ENCODE data around the gene LRRC8E.

The LRRC8E gene

GRCh38 chr19:7933828-7934725 lies 45.8 kb downstream of the LRRC8E start:
- DNase-seq = no peak

- DNase-seq = no peak
Observed at GRCh38 chr19:7934766-7935165, 46.5 kb downstream of the LRRC8E start.

- DNase-seq = no peak
Observed at GRCh38 chr19:7940841-7941240, 52.5 kb downstream of the LRRC8E start.

GRCh38 chr19:7941895-7942596 lies 53.7 kb downstream of the LRRC8E start:
- no peak for DNase-seq

- no peak for DNase-seq
Observed at GRCh38 chr19:7942981-7943443, 54.7 kb downstream of the LRRC8E start.

- peak; percentile 100 for DNase-seq
Observed at GRCh38 chr19:7943444-7944176, 55.3 kb downstream of the LRRC8E start, which contains the start of gene TIMM44. Gene TIMM44, minus strand, starts transcription at chr19:7943666. Its CDS starts 15 bp downstream, at chr19:7943651.

- DNase-seq = peak; percentile 89
Observed at GRCh38 chr19:7944177-7944761, 56.0 kb downstream of the LRRC8E start.

GRCh38 chr19:7947939-7948338 lies 59.6 kb downstream of the LRRC8E start:
- no peak for DNase-seq

Data from inflammatory macrophage treated with lipopolysaccharide for 4 hours (primary cell).